Measurements from ENCODE around the gene SC5D. TPM values are rescaled to one million over a fixed set of nuclear protein-coding genes. Genes with fewer than 3 reads are reported as not detected.

SC5D gene
- total and polyA plus RNA-seq, 12 donors, result 18.3 to 317 (median 42.6) TPM

DNA sequence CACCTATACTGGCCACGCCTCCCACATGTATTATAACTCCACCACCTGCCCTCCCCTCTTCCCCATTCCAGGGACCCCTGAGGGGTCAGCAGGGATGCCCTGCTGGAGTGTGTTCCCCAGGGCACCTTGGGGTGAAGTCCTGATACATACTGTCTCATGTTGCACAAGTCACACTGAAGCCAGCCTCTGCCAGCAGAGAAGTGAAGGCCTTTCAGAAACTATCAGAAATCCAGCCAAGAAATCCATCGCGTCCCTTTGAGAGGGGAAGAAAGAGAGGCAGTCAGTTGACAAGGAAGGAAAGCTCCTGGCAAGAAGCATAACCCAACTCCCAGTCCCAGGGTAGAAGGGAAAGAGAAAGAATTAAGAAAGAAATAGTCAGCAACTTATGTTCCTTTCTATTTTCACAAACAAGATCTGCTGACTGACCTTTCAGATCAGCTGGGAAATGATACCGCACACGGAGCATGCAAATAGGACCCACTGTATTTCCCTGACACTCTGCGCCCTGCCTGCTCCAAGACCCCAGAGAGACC, 45.2 kb downstream of the SC5D start:
- 48 to 60% (median 54%) methylated on average over 6 of the region's 6 CpGs for WGBS, 4 donors
- TF ChIP-seq POLR2A (IDR thresholded peaks at IDR 0.05), result no peak
- TF ChIP-seq, protein P1, sequence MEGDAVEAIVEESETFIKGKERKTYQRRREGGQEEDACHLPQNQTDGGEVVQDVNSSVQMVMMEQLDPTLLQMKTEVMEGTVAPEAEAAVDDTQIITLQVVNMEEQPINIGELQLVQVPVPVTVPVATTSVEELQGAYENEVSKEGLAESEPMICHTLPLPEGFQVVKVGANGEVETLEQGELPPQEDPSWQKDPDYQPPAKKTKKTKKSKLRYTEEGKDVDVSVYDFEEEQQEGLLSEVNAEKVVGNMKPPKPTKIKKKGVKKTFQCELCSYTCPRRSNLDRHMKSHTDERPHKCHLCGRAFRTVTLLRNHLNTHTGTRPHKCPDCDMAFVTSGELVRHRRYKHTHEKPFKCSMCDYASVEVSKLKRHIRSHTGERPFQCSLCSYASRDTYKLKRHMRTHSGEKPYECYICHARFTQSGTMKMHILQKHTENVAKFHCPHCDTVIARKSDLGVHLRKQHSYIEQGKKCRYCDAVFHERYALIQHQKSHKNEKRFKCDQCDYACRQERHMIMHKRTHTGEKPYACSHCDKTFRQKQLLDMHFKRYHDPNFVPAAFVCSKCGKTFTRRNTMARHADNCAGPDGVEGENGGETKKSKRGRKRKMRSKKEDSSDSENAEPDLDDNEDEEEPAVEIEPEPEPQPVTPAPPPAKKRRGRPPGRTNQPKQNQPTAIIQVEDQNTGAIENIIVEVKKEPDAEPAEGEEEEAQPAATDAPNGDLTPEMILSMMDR (IDR thresholded peaks at IDR 0.05), result no peak
- Histone ChIP-seq H3K4me3 (no peak overlapping the region), H3K9me3 (replicated peaks in 1 of 3) (no peaks in the 10 kb centered on the region), H3K27ac (peak overlapping the region in 2 of 5 donors; percentile 49), H3K4me1 (replicated peaks in 1 of 2) (no peaks in the 10 kb centered on the region), H3K36me3 (replicated peaks in 1 of 2) (no peaks in the 10 kb centered on the region), H3K27me3 (no peaks in the 10 kb centered on the region)
- intact Hi-C loops (cut with DNase I), result no loop called here
- DNase-seq, result peak in 2 of 7 donors; percentile 41 to 52

- no peaks in the 10 kb centered on the region for H3K4me1 ChIP-seq (replicated peaks in 1 of 2)
- H3K27ac ChIP-seq, result peak overlapping the region in 2 of 5 donors; percentile 49
- H3K27me3 ChIP-seq, result no peaks in the 10 kb centered on the region
- H3K4me3 ChIP-seq, result no peak overlapping the region
- no peak for DNase-seq
- intact Hi-C loops (cut with DNase I), result no loop called here
- H3K36me3 ChIP-seq (replicated peaks in 1 of 2), result no peaks in the 10 kb centered on the region
- 91 to 93% (median 92%) methylated on average over 11 of the region's 11 CpGs for WGBS, 4 donors
- TF ChIP-seq, protein P1 (IDR thresholded peaks at IDR 0.05), result no peak
- no peak for TF ChIP-seq POLR2A (IDR thresholded peaks at IDR 0.05)
- H3K9me3 ChIP-seq (replicated peaks in 1 of 3), result no peaks in the 10 kb centered on the region
Observed at GRCh38 chr11:121338536-121338935, 46.0 kb downstream of the SC5D start.

DNA sequence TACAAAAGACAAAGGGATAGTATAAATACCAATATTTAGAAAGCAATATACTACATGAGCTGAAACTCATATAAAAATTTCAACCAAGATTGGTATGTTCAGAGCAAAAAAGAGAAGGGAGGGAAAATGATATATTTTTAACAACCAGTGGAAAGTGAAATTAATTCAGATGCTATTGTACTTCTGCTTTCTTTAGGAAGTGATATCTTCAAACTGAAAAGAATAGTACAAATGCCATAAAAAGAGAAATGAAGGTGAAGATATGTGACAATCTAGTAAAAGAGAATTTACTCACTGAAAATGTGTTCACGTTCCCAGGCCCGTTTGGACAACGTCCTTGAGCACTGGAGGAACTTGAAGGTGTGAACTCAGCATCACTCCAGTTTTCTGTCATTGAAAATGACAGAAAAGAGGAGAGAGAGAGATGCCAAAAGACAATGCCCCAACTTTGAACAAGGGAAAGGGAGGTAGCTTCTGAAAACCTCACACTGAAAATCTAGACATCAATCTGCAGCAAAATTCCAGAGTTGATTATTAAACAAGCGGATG, 47.5 kb downstream of the SC5D start:
- H3K27ac ChIP-seq, result no peak overlapping the region
- WGBS, 4 donors, result 51 to 58% (median 53%) methylated on average over 4 of the region's 4 CpGs
- TF ChIP-seq, protein P1 (IDR thresholded peaks at IDR 0.05), result no peak
- no peak for TF ChIP-seq POLR2A (IDR thresholded peaks at IDR 0.05)
- no peaks in the 10 kb centered on the region for H3K27me3 ChIP-seq
- no peak overlapping the region for H3K4me3 ChIP-seq
- no peaks in the 10 kb centered on the region for H3K9me3 ChIP-seq (replicated peaks in 1 of 3)
- no peak for DNase-seq
- H3K4me1 ChIP-seq (replicated peaks in 1 of 2), result no peaks in the 10 kb centered on the region
- intact Hi-C loops (cut with DNase I), result no loop called here
- no peaks in the 10 kb centered on the region for H3K36me3 ChIP-seq (replicated peaks in 1 of 2)

- H3K4me1 ChIP-seq (replicated peaks in 1 of 2), result no peaks in the 10 kb centered on the region
- H3K4me3 ChIP-seq, result no peak overlapping the region
- H3K36me3 ChIP-seq (replicated peaks in 1 of 2), result no peaks in the 10 kb centered on the region
- no peaks in the 10 kb centered on the region for H3K27me3 ChIP-seq
- WGBS, 4 donors, result 82 to 94% (median 84%) methylated on average over 4 of the region's 4 CpGs
- H3K27ac ChIP-seq, result no peak overlapping the region
- no peaks in the 10 kb centered on the region for H3K9me3 ChIP-seq (replicated peaks in 1 of 3)
- no peak for TF ChIP-seq POLR2A (IDR thresholded peaks at IDR 0.05)
- TF ChIP-seq, protein P1 (IDR thresholded peaks at IDR 0.05), result no peak
- intact Hi-C loops (cut with DNase I), result no loop called here
- DNase-seq, result no peak
Observed at GRCh38 chr11:121341609-121342008, 49.0 kb downstream of the SC5D start.

All from adrenal gland (tissue), 12 donors.